ENCODE measurements around the gene C19orf73. TPM values are rescaled to one million over a fixed set of nuclear protein-coding genes. Genes with fewer than 3 reads are reported as not detected.

Gene C19orf73
- total and polyA plus RNA-seq, 2 donors (not counting 1 experiment from before 2014, with no cell fraction given): 0.30 to 0.83 TPM

GRCh38 chr19:49120868-49121267 lies 1.9 kb upstream of the C19orf73 start:
- no peaks in the 10 kb centered on the region for H3K36me3 ChIP-seq (ENCODE audit: control insufficient read depth, insufficient read depth, low read length)
- H3K27me3 ChIP-seq (ENCODE audit: control insufficient read depth, insufficient read depth, low read length): peaks cover 13% of the 10 kb centered on the region
- H3K4me1 ChIP-seq (ENCODE audit: control insufficient read depth, extremely low read depth, insufficient read depth, low read length): peaks cover 7% of the 10 kb centered on the region
- H3K79me2 ChIP-seq (ENCODE audit: control insufficient read depth, insufficient read depth, low read length): no peaks in the 10 kb centered on the region
- H3K4me2 ChIP-seq (ENCODE audit: extremely low read depth, insufficient read depth, low read length): no peak overlapping the region
- TF ChIP-seq, protein P1, sequence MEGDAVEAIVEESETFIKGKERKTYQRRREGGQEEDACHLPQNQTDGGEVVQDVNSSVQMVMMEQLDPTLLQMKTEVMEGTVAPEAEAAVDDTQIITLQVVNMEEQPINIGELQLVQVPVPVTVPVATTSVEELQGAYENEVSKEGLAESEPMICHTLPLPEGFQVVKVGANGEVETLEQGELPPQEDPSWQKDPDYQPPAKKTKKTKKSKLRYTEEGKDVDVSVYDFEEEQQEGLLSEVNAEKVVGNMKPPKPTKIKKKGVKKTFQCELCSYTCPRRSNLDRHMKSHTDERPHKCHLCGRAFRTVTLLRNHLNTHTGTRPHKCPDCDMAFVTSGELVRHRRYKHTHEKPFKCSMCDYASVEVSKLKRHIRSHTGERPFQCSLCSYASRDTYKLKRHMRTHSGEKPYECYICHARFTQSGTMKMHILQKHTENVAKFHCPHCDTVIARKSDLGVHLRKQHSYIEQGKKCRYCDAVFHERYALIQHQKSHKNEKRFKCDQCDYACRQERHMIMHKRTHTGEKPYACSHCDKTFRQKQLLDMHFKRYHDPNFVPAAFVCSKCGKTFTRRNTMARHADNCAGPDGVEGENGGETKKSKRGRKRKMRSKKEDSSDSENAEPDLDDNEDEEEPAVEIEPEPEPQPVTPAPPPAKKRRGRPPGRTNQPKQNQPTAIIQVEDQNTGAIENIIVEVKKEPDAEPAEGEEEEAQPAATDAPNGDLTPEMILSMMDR (conservative IDR thresholded peaks at IDR 0.05 in 1 of 2, IDR thresholded peaks at IDR 0.05 in 1 of 2; ENCODE audit: low read depth in 1 of 2, low read length in 2 of 2): no peak
- TF ChIP-seq EZH2 (IDR thresholded peaks at IDR 0.05; ENCODE audit: low read length, missing control alignments): no peak
- no peak overlapping the region for H3K27ac ChIP-seq (ENCODE audit: insufficient read depth, low read length)
- H4K20me1 ChIP-seq (ENCODE audit: control insufficient read depth, extremely low read depth, insufficient read depth, low read length): no peaks in the 10 kb centered on the region
- DNase-seq (ENCODE audit: low read depth in 2 of 2): no peak
- H2AFZ ChIP-seq (ENCODE audit: low read length): no peak overlapping the region
- H3K9ac ChIP-seq (ENCODE audit: insufficient read depth, low read length): no peak overlapping the region
- H3K4me3 ChIP-seq (replicated peaks in 1 of 4; ENCODE audit: control extremely low read depth in 1 of 4, insufficient read depth in 1 of 4, low read depth in 3 of 4, low read length in 4 of 4): no peak overlapping the region
- H3K9me3 ChIP-seq (ENCODE audit: control insufficient read depth, insufficient read depth, low read depth, low read length): no peaks in the 10 kb centered on the region

DNA sequence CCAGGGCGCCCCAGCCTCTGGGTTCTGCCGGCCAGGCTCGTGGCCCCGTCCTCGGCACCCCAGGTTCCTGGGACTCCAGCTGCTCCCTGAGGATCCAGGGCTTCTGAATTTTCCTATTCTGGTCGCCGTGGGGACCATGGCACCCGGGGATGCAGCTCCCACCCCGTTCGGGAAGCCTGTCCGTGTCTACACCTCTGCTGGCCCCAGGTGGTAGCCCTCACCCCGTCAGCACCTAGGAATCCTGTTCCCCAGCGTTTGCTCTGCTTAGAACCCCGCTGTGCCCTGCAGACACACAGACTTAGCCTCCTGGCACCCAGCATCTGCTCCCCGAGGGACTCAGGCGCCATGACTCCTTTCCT lies 1.4 kb upstream of the C19orf73 start:
- no peak overlapping the region for H3K4me3 ChIP-seq (replicated peaks in 1 of 4; ENCODE audit: control extremely low read depth in 1 of 4, insufficient read depth in 1 of 4, low read depth in 3 of 4, low read length in 4 of 4)
- no peak overlapping the region for H3K4me2 ChIP-seq (ENCODE audit: extremely low read depth, insufficient read depth, low read length)

GRCh38 chr19:49119411-49120324 lies 725 bp upstream of the C19orf73 start, which contains the start of gene PPFIA3:
Gene PPFIA3 (plus strand): TSS chr19:49119544. CDS start chr19:49127874, 8,330 bp downstream.
- Histone ChIP-seq H2AFZ (ENCODE audit: low read length) (peak within 1 kb of the TSS; percentile 38), H4K20me1 (ENCODE audit: control insufficient read depth, extremely low read depth, insufficient read depth, low read length) (no peaks in the 10 kb centered on the region), H3K9ac (ENCODE audit: insufficient read depth, low read length) (peak within 1 kb of the TSS; percentile 68), H3K4me3 (replicated peaks in 1 of 4; ENCODE audit: control extremely low read depth in 1 of 4, insufficient read depth in 1 of 4, low read depth in 3 of 4, low read length in 4 of 4) (peak within 1 kb of the TSS; percentile 36 to 76 (median 52)), H3K27ac (ENCODE audit: insufficient read depth, low read length) (peak within 1 kb of the TSS; percentile 71), H3K79me2 (ENCODE audit: control insufficient read depth, insufficient read depth, low read length) (no peaks in the 10 kb centered on the region), H3K4me2 (ENCODE audit: extremely low read depth, insufficient read depth, low read length) (peak within 1 kb of the TSS; percentile 80), H3K27me3 (ENCODE audit: control insufficient read depth, insufficient read depth, low read length) (peaks cover 13% of the 10 kb centered on the region), H3K9me3 (ENCODE audit: control insufficient read depth, insufficient read depth, low read depth, low read length) (no peaks in the 10 kb centered on the region), H3K36me3 (ENCODE audit: control insufficient read depth, insufficient read depth, low read length) (no peaks in the 10 kb centered on the region), H3K4me1 (ENCODE audit: control insufficient read depth, extremely low read depth, insufficient read depth, low read length) (peaks cover 7% of the 10 kb centered on the region)
- DNase-seq (ENCODE audit: low read depth in 2 of 2): peak; percentile 51 to 60
- no peak for TF ChIP-seq EZH2 (IDR thresholded peaks at IDR 0.05; ENCODE audit: low read length, missing control alignments)
- TF ChIP-seq, protein P1 (conservative IDR thresholded peaks at IDR 0.05 in 1 of 2, IDR thresholded peaks at IDR 0.05 in 1 of 2; ENCODE audit: low read depth in 1 of 2, low read length in 2 of 2): no peak

More for the DNA sequence above, 1.4 kb upstream of the C19orf73 start:
- no peaks in the 10 kb centered on the region for H3K36me3 ChIP-seq (ENCODE audit: control insufficient read depth, insufficient read depth, low read length)
- H3K9me3 ChIP-seq (ENCODE audit: control insufficient read depth, insufficient read depth, low read depth, low read length): no peaks in the 10 kb centered on the region
- DNase-seq (ENCODE audit: low read depth in 2 of 2): no peak
- no peak overlapping the region for H3K27ac ChIP-seq (ENCODE audit: insufficient read depth, low read length)
- H3K4me1 ChIP-seq (ENCODE audit: control insufficient read depth, extremely low read depth, insufficient read depth, low read length): peaks cover 7% of the 10 kb centered on the region
- H2AFZ ChIP-seq (ENCODE audit: low read length): no peak overlapping the region
- H3K27me3 ChIP-seq (ENCODE audit: control insufficient read depth, insufficient read depth, low read length): peaks cover 13% of the 10 kb centered on the region
- TF ChIP-seq EZH2 (IDR thresholded peaks at IDR 0.05; ENCODE audit: low read length, missing control alignments): no peak
- TF ChIP-seq, protein P1 (conservative IDR thresholded peaks at IDR 0.05 in 1 of 2, IDR thresholded peaks at IDR 0.05 in 1 of 2; ENCODE audit: low read depth in 1 of 2, low read length in 2 of 2): no peak
- no peaks in the 10 kb centered on the region for H4K20me1 ChIP-seq (ENCODE audit: control insufficient read depth, extremely low read depth, insufficient read depth, low read length)
- H3K9ac ChIP-seq (ENCODE audit: insufficient read depth, low read length): no peak overlapping the region
- no peaks in the 10 kb centered on the region for H3K79me2 ChIP-seq (ENCODE audit: control insufficient read depth, insufficient read depth, low read length)
